NCI-H1092 (cell line): ENCODE data around the gene ARHGAP42.
A peak's percentile ranks its signal among the peaks of the same experiment; 100 is the strongest.

Experiments
- DNase-seq: peaks from one replicate; lab custom pipeline; 2025; lab: John Stamatoyannopoulos, UW

Gene ARHGAP42

DNA sequence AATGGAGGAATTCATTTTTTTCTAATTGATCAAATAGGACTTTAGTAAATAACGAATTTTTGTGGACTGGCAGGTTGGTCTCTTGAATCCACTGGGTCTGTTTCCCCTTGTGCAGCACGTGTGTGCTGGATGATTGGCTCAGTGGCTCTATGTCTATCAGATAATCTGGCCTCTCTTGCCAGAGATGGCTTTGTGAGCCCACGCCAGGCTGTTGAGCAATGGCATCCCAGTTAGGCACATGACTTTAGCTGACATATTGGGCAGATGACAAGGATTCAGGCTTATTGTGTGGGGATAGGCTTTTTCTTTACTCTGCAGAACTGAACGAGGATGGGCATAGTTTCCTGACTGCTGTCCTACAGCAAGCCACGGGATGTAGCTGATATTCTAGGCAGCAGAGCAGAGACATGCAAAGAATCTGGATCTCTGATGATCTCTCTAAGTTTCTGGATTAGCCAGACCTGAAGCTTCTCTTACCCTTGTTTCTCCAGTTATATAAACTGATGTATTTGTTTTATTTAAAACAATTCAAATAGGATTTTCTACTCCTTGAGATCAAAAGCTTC lies 144.9 kb downstream of the ARHGAP42 start:
- DNase-seq: no peak

GRCh38 chr11:100832829-100833228 lies 145.7 kb downstream of the ARHGAP42 start:
- DNase-seq: no peak

GRCh38 chr11:100833276-100833675 lies 146.2 kb downstream of the ARHGAP42 start:
- DNase-seq: no peak

DNA sequence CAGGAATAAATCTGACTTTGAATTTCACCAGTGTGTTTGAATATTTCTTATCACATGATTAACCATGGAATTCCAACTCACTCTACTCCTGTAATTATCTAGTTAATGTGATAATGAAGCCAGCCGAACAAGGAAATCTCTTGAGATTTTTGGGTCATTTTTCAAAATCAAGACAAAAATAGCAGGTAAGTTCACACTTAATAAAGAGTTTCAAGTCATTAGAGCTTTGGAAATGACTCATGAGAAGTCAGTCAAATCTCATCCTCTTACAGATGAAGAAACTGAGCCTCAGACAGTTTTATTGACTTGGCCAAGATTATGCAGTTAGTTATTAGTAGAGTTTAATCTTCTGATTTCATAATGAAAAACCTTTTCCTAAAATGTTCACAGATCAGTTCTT lies 148.8 kb downstream of the ARHGAP42 start:
- no peak for DNase-seq

DNA sequence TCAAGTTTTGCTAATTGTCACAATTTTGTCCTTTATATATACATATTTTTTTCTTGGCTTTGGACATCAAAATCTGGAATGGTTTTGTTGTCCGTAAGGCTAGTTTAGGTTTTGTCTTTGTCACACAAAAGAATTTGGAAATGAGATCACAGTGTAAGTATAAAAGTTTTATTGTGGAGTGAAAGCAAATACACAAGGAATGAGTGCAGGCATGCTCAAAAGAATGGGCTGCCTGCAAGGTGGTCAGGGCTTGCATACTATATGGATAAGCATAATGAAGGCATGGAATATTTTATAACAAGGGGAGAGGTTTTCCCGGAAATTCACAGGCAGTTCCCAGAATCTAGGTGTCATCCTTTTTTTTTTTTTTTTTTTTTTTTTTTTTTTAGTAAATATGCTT lies 150.2 kb downstream of the ARHGAP42 start:
- DNase-seq: no peak

- DNase-seq: no peak
Measured at GRCh38 chr11:100841711-100842407, 154.8 kb downstream of the ARHGAP42 start.

- DNase-seq: no peak
Measured at GRCh38 chr11:100847696-100848216, 160.7 kb downstream of the ARHGAP42 start.

DNA sequence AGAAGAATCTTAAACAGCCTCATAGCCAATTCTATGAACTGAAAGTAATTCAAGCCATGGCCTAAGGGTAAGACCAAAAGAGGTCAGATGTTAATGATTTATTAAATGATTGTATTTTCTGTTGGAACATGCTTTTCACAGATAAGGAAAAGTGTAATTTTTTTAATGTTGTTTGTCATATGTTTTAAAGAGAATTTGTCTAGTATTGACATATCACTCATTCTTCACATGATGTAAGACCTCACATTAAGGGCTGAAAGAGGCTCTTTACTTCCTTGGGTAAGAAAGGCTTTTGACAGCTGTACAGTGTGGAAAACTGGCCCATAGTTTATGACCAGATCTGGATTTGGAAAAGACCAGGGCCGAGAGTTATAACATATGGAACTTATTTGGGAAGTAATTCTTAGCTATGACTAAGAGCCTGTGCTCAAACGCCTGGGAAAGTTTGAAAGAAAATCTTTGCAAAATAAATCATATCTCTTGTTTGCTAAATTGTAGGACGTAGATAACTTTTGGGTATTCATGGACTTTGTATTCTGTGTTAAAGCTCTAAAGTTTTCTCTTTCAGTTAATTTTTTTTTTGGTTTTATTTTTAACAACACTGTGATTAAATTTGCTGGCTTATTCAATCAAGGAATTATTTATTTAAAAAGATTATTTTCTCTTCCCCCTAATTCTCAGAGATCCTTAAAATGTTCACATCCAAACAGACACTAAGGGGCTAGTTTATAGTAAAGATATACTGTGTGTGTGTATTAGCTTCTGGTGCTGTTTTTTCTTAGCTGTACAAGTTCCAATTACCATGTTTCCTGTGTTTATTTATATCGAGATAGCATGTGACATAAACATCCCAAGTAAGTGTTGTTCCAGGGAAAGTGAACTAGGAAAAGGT lies 162.2 kb downstream of the ARHGAP42 start:
- no peak for DNase-seq

GRCh38 chr11:100849901-100850235 lies 162.8 kb downstream of the ARHGAP42 start:
- DNase-seq: no peak

DNA sequence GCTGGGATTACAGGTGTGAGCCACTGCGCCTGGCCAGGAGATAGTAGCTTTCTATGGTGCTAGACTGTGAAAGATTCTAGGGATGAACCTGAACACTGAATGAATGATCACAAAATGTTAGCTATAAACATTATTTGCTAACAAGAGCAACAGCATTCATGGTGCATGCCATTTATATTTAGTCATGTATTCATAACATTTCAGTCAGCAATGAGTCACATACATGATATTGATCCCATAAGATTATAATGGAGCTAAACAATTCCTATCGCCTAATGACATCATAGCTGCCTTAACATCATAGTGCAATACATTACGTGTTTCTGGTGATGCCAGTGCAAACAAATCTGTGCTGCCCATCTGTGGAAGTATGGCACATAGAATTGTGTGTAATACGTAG lies 164.1 kb downstream of the ARHGAP42 start:
- no peak for DNase-seq

GRCh38 chr11:100851584-100852152 lies 164.6 kb downstream of the ARHGAP42 start:
- no peak for DNase-seq

DNA sequence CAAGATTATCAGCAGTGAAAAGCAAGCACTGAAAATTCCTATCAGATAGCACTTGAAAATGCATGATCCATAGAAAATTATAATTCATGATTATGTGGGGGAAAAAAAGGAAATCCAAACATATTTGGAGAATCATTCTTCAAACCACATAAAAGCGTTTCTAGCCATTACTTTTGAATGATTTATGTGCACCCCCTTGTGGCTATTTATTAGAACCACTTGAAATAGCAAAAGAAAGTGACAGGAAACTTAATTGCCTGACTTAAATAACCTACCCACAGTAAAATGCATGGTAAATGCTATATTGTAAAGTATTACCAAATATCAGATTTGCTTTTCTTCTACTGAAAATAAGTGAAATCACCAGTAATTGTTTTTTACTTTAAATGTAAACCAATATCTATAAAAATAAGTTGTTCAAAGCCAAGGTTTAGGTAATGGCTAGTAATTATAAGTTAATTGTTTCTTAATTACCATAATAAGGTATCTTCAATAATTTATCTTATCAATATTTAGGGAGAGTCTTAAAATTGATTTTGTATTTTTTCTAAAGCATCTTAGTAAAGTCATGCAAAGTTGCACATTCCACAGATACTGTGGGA lies 168.5 kb downstream of the ARHGAP42 start:
- peak; percentile 34 for DNase-seq

DNA sequence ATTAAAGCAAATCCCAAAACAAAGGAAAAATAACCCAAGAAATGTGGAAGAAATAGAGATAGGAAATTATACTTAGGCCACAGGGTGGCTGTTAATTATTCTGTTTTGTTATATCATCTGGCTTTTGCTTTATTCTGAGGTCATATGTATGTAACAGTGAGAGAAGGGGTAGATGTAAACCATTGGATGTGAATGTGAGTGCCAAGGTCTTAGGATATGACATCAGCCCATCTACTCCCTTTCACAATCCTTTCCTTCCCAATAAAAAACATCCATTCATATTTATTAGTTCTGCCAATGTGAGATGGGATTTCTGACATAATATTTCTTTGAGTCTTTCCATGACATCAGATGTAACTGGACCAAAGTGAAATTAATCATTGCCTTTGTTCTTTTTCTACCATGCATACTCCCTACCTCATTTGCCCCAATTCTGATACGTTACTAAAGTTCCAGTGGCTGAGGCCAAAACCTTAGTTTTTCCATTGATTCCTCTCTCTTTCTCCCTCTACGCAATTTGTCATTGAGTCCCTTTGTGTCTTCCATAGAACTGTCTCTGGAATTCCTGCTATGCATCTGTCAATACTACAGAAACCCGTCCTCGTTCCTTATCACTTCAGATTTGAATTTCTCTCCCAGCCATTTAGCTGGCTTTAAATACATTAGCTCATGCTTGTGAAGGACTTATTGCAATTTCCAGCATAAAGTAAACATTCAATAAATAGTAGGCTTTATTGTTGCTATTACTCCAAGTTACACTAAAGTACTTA lies 170.3 kb downstream of the ARHGAP42 start:
- DNase-seq: no peak

GRCh38 chr11:100860318-100861155 lies 173.4 kb downstream of the ARHGAP42 start:
- DNase-seq: no peak

DNA sequence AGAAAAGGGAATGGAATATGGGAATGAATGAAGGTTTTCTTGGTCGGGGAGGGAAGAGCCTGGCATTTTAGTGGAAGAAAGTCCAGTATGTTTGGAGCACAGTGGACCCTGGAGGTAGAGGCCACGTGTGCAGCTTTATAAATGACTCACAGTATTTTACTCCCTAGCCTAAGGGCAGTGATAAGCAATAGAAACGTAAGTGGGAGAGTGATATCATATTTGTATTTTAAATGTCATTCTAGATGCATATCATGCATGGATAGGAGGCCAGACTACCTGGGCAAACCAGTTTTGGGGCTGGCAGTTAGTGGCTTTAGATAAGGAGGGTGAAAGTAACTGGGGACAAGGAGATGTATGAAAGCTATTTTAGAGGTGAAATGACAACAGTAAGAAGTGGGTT lies 174.1 kb downstream of the ARHGAP42 start:
- DNase-seq: no peak

- no peak for DNase-seq
Measured at GRCh38 chr11:100863080-100863581, 176.0 kb downstream of the ARHGAP42 start.

- no peak for DNase-seq
Measured at GRCh38 chr11:100865443-100866065, 178.5 kb downstream of the ARHGAP42 start.

GRCh38 chr11:100866453-100866852 lies 179.4 kb downstream of the ARHGAP42 start:
- DNase-seq: no peak

GRCh38 chr11:100867606-100868005 lies 180.5 kb downstream of the ARHGAP42 start:
- DNase-seq: no peak

DNA sequence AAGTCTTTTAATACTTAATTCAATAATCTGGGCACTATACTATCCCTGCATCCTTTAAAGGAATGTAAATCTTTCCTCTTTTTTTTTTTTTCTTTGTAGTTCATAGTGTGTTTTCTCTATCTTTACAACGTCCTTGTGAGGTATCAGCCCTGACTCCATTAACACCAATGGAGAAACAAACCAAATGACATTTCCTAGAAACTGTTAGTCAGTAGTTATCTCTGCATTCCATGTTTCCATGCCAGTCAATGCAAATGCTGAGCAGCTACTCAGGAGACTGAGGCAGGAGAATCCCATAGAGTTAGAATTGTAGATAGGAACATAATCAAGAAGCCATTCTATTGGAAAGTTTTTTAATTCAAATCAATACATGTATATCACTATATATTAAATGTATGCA lies 182.2 kb downstream of the ARHGAP42 start:
- no peak for DNase-seq
